ENCODE results near the gene CLEC11A. TPM values are rescaled to one million over a fixed set of nuclear protein-coding genes. Genes with fewer than 3 reads are reported as not detected.

The CLEC11A gene
- total and polyA plus RNA-seq, 9 of the 15 experiments (the other 6 are each of a cell fraction or from before 2014, with no cell fraction given), result 0.39 to 43.9 (median 3.4) TPM

GRCh38 chr19:50723735-50724521, 764 bp downstream of the CLEC11A start (continued):
- TF ChIP-seq PRPF4 (IDR thresholded peaks at IDR 0.05; ENCODE audit: insufficient read depth, low read depth, low read length, poor library complexity, severe bottlenecking) (no peak), MAX (CRISPR knock-in tag; IDR thresholded peaks at IDR 0.05) (peak; percentile 97), SRSF9 (IDR thresholded peaks at IDR 0.05; ENCODE audit: borderline replicate concordance, low read depth, low read length) (no peak), ZBTB43 (CRISPR knock-in tag; IDR thresholded peaks at IDR 0.05) (0 out of 2 replicates have a peak, but pooled peaks have one; percentile 22), RUNX1 (IDR thresholded peaks at IDR 0.05; ENCODE audit: low read depth) (no peak), ZNF318 (IDR thresholded peaks at IDR 0.05; ENCODE audit: borderline replicate concordance in 1 of 2, low read depth in 1 of 2) (no peak), ZBTB8A (IDR thresholded peaks at IDR 0.05; ENCODE audit: partially characterized antibody) (no peak), KLF6 (CRISPR knock-in tag; IDR thresholded peaks at IDR 0.05; ENCODE audit: borderline replicate concordance) (no peak), ZNF740 (CRISPR knock-in tag; IDR thresholded peaks at IDR 0.05) (peak; percentile 98), ZNF740 (tag; IDR thresholded peaks at IDR 0.05) (peak in 1 of 2 experiments; percentile 88; a peak in 2 of 4 replicates), POU5F1 (IDR thresholded peaks at IDR 0.05; ENCODE audit: borderline replicate concordance, low read depth, low read length, partially characterized antibody) (no peak), SIN3A (IDR thresholded peaks at IDR 0.05; ENCODE audit: borderline replicate concordance in 2 of 2, control insufficient read depth in 1 of 2, low read depth in 2 of 2, low read length in 2 of 2) (no peak), ZBTB26 (CRISPR knock-in tag; IDR thresholded peaks at IDR 0.05) (no peak)
